ENCODE results near the gene NUDT3.

Gene NUDT3

GRCh38 chr6:34391786-34392496 lies 528 bp downstream of the NUDT3 start:
- TF ChIP-seq TCF12 (IDR thresholded peaks at IDR 0.05; ENCODE audit: low read depth) (no peak), FOXM1 (IDR thresholded peaks at IDR 0.05; ENCODE audit: borderline replicate concordance, low read depth) (no peak), RAD21 (IDR thresholded peaks at IDR 0.05; ENCODE audit: low read depth) (no peak), NFIC (IDR thresholded peaks at IDR 0.05) (0 out of 2 replicates have a peak, but pooled peaks have one; percentile 15), CREB1 (IDR thresholded peaks at IDR 0.05; ENCODE audit: low read depth) (no peak), EP300 (IDR thresholded peaks at IDR 0.05; ENCODE audit: borderline replicate concordance) (no peak), REST (IDR thresholded peaks at IDR 0.05; ENCODE audit: low read depth) (no peak), EGR1 (IDR thresholded peaks at IDR 0.05) (no peak), TAF1 (IDR thresholded peaks at IDR 0.05; ENCODE audit: low read depth) (no peak; the same call in 1 of the 2 replicates), ZBTB7A (IDR thresholded peaks at IDR 0.05; ENCODE audit: low read depth) (peak; percentile 94), MAX (IDR thresholded peaks at IDR 0.05) (peak; percentile 95), YY1 (IDR thresholded peaks at IDR 0.05; ENCODE audit: low read depth) (peak; percentile 8; the same call in 1 of the 2 replicates)
- TF ChIP-seq, protein P1, sequence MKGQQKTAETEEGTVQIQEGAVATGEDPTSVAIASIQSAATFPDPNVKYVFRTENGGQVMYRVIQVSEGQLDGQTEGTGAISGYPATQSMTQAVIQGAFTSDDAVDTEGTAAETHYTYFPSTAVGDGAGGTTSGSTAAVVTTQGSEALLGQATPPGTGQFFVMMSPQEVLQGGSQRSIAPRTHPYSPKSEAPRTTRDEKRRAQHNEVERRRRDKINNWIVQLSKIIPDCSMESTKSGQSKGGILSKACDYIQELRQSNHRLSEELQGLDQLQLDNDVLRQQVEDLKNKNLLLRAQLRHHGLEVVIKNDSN (IDR thresholded peaks at IDR 0.05): no peak

- TF ChIP-seq MAX (IDR thresholded peaks at IDR 0.05) (no peak), EP300 (IDR thresholded peaks at IDR 0.05; ENCODE audit: borderline replicate concordance) (no peak), TCF12 (IDR thresholded peaks at IDR 0.05; ENCODE audit: low read depth) (no peak), ZBTB7A (IDR thresholded peaks at IDR 0.05; ENCODE audit: low read depth) (no peak), TAF1 (IDR thresholded peaks at IDR 0.05; ENCODE audit: low read depth) (no peak), RAD21 (IDR thresholded peaks at IDR 0.05; ENCODE audit: low read depth) (no peak), EGR1 (IDR thresholded peaks at IDR 0.05) (no peak), REST (IDR thresholded peaks at IDR 0.05; ENCODE audit: low read depth) (no peak), CEBPB (IDR thresholded peaks at IDR 0.05) (no peak), TEAD4 (IDR thresholded peaks at IDR 0.05) (no peak), CREB1 (IDR thresholded peaks at IDR 0.05; ENCODE audit: low read depth) (no peak), NFIC (IDR thresholded peaks at IDR 0.05) (no peak), YY1 (IDR thresholded peaks at IDR 0.05; ENCODE audit: low read depth) (no peak), FOXM1 (IDR thresholded peaks at IDR 0.05; ENCODE audit: borderline replicate concordance, low read depth) (no peak)
- TF ChIP-seq, protein P1 (IDR thresholded peaks at IDR 0.05): no peak
Measured at GRCh38 chr6:34391473-34391785, 1.0 kb downstream of the NUDT3 start.

GRCh38 chr6:34390531-34391472 lies 1.7 kb downstream of the NUDT3 start:
- TF ChIP-seq CREB1 (IDR thresholded peaks at IDR 0.05; ENCODE audit: low read depth): no peak
- TF ChIP-seq, protein P1 (IDR thresholded peaks at IDR 0.05): no peak
- no peak for TF ChIP-seq YY1 (IDR thresholded peaks at IDR 0.05; ENCODE audit: low read depth)
- TF ChIP-seq TEAD4 (IDR thresholded peaks at IDR 0.05): no peak; the same call in 1 of the 2 replicates
- TF ChIP-seq NFIC (IDR thresholded peaks at IDR 0.05): no peak
- peak; percentile 50; the same call in 1 of the 2 replicates for TF ChIP-seq REST (IDR thresholded peaks at IDR 0.05; ENCODE audit: low read depth)
- TF ChIP-seq RAD21 (IDR thresholded peaks at IDR 0.05; ENCODE audit: low read depth): no peak
- TF ChIP-seq TCF12 (IDR thresholded peaks at IDR 0.05; ENCODE audit: low read depth): no peak
- no peak for TF ChIP-seq ZBTB7A (IDR thresholded peaks at IDR 0.05; ENCODE audit: low read depth)
- no peak for TF ChIP-seq EP300 (IDR thresholded peaks at IDR 0.05; ENCODE audit: borderline replicate concordance)
- TF ChIP-seq MAX (IDR thresholded peaks at IDR 0.05): no peak
- no peak for TF ChIP-seq TAF1 (IDR thresholded peaks at IDR 0.05; ENCODE audit: low read depth)
- TF ChIP-seq CEBPB (IDR thresholded peaks at IDR 0.05): peak; percentile 53
- no peak for TF ChIP-seq FOXM1 (IDR thresholded peaks at IDR 0.05; ENCODE audit: borderline replicate concordance, low read depth)
